GM19240 (cell line): ENCODE measurements around the gene CPNE5.

ENCODE experiments used
- DNase-seq: peaks from one replicate; pipeline ENCODE4 v3.0.0; 2011; ENCODE audit warnings: low spot score; ENCODE audit not compliant: insufficient read length

CPNE5 gene

DNA sequence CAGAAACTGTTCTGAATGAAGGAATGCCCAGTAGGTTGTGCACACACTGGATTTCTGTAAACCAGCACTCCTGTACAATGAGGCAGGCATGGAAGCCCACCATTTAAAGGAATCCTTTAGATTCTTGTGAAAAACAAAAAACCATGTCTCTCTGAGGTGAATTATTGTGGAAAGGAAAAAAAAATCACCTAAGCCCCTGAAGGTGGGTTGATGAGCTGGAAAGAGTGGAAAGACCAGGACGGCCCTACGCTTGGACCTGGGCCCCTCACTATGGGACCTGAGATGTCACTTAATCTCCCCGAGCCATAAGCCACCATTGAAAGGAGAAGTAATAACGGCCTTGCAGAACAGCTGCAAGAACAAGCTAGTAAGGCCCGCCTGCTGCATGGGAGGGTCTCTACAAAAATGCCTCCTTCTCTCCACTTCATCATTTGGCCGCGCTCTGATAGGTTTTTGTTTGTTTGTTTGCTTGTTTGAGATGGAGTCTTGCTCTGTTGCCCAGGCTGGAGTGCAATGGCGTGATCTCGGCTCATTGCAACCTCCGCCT lies 72.8 kb downstream of the CPNE5 start:
- DNase-seq = no peak

DNA sequence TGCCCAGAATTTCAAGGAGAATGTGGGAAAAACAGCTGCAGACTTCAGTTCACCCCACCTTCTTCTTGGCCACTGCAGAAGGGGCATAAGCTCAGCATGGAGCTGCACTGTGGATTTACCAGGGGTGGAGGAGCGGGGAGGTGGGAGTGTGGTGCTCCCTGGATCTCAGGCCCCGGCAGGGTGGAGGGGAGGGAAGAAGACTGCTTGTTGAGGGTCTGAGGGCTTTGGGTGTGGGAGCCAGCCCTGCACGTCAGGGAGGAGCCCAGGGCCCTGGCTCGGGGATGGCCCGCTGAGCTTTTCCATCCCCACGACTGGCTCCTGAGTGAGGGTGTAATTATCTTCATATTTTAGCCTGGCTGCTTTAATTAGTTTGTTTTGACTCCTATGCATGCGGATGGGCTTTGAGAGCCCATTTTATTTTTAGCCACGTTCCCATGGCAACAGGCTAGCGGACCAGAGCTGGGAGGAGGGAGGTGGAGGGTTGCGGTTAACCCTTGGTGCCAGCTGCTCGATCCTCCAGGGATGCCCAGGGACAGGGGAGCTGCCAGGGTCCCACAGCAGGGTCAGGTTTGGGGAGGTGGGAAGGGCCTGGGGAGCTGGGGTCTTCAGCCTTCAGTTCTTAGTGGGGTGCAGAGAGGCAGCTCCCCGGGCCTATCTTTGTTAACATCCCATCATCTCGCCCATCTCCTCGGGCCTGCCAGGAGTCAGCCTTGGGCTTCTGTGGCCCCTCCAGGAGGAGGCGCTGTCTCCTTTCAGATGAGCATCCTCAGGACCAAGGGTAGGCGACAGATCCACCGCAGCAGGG lies 73.4 kb downstream of the CPNE5 start:
- peak; percentile 83 for DNase-seq

DNA sequence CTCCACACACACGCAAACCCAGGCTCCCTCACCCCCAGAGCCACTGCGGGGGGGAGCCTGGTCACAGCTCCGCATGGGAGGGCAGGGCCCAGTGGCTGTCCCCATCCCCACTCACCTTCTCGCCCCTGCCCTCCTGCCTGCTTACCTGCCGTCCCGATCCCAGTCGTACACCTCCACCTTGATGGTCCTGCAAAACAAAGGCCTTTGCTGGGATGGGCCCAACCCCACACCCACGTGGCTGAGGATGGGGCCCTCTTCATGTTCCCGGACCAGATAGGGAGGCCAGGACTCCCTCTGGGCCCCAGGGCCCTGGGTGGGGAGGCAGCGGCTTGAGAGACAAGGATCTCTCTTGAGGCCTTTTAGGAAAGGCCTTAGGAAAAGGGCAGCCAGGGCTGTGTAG lies 74.1 kb downstream of the CPNE5 start:
- DNase-seq = no peak

DNA sequence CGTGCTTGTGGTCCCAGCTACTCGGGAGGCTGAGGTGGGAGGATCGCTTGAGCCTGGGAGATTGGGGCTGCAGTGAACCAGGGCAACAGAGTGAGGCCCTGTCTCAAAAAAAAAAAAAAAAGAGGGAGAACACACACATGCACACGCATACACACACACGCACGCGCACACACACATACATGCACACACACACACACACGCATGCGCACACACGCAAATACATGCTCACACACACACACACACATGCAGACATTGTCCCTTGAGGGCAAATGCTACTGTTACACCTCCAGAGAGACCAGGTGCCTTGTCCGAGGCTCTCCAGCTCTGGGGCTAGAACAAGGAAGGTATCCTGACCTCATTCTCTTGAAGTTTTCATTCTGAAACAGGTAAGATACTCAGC lies 77.1 kb downstream of the CPNE5 start:
- no peak for DNase-seq

- DNase-seq = no peak
These were observed 78.4 kb downstream of the CPNE5 start for GRCh38 chr6:36760685-36761435.

GRCh38 chr6:36759148-36759759 lies 80.0 kb downstream of the CPNE5 start:
- DNase-seq = peak; percentile 84

GRCh38 chr6:36758516-36759147 lies 80.6 kb downstream of the CPNE5 start:
- no peak for DNase-seq

GRCh38 chr6:36757943-36758508 lies 81.2 kb downstream of the CPNE5 start:
- DNase-seq = no peak

DNA sequence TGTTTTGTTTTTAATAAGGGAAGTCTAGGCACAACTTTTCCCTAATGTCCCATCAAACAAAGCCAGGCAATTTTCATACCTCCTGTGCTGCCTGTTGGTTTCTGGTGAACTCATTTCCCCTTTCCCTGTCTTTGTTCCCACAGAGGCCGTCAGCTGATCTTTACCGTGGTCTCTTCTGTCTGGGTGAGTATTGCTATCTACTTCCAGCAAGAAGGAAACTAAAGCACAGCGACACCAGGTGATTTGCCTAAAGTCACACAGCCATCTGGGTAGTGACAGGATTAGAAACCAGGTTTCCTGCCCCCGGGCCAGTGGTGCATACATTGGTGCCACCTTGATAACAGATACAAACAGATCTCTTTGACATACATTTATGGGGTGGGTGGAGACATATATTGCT lies 82.0 kb downstream of the CPNE5 start:
- DNase-seq = no peak

DNA sequence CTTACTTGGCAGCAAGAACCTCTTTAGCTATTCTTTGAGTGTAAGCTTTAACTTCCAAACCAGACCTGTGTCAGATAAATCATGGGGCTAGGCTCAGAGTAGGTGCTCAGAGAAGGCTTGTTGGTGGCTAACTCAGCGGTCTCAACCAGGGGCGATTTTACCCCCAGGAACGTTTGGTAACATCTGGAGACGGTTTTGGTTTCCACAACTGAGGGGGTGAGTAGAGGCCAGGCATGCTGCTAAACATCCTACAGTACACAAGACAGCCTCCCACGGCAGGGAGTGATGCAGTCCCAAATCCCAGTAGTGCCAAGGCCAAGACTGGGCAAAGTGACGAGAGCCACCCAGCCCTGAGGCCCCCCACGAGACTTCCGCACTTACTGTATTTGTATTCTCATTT lies 82.5 kb downstream of the CPNE5 start:
- DNase-seq = no peak

- peak; percentile 43 for DNase-seq
These were observed 83.6 kb downstream of the CPNE5 start for GRCh38 chr6:36755435-36756348.

GRCh38 chr6:36754582-36755434 lies 84.4 kb downstream of the CPNE5 start:
- DNase-seq = no peak

DNA sequence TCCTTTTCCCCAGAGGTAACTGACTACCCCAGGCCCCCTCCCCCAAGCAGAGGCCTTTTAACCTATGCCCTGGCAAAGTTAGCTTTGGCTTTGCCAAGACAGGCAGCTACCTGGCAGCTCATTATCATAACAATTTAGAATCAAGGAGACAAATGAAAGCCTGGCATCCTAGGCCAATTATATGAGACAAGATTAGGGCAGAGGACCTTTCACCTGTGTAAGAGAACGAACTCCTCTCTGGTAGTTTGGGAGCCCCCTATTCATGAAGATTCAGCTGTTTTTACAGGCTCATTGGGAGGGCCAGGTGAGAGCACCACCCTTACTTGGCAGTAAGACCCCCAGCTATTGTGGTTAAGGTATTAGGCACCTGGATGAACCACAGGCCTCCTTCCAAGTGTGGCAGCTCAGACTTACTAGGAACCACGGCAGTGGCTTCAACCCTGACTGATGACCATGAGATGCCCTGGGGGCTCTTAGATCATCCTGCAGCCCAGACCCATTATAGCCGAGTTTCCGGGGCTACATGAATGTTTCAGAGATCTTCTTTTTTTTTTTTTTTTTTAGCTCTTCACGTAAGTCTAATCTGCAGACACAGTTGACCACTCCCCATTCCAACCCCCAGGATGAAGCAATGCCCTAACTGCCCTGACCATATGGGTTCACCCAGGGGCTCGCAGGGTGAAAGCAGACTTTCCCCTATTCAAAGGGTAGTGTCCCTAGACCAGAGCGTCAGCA lies 85.4 kb downstream of the CPNE5 start:
- DNase-seq = no peak

DNA sequence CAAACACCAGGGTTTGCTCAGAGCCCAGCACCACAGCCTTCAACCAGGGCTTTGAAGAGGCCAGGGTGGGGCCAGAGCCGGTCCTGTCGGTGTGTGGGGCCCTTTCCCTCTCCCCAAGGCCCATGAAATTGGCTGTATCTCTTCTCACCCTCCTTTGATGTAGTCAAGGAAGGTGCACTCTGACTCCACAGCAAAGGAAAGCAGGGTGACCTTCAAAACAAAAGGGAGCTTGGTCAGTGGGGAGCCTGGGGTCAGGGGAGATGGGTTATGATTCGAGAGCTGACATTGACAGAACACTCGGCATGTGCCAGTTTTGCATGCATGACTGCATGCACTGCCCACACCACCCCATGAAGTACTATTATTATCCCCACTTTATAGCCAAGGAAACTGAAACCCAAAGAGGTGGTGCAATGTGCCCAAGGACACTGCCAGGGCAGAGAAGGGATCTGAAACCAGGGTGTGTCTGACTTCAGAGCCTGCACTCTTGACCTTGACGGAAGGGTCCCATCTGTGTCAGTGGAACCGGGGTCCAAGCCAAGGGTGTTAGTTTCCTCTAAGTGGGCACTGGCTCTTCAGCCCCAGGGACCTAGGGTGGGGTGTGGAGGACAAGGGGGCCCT lies 86.2 kb downstream of the CPNE5 start:
- DNase-seq = peak; percentile 50

DNA sequence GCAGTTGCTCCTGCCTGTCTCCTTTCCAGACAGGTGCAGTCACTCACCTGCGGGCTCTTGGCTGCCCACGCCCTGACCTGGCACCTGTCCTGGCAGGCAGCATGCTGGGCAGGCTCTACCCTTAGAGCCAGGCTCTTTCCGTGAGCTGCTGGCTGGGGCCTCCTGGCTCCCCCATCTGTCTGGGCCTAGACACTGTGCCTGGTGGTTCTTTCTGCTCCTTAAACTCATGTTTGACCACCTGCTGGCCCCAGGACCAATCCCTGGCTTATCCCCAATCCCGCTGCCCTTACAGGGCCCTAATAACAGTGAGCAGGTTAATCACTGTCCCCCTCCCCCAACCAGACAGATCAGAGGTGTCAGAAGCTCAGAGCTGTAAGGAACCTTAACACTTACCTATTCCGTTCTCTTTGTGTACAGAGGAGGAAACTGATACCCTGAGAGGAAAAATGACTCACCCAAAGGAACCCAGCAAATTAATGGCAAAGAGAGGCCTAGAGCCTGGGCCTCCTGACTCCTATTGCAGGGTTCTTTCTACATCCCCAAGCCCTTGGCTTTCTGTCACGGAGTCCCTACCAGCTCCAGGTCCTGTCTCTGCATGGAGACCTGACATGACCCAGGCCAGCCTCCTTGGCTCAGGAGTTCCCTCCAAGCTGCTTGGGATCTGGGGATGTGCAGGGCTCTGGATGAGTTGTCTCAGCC lies 86.9 kb downstream of the CPNE5 start:
- DNase-seq = no peak

DNA sequence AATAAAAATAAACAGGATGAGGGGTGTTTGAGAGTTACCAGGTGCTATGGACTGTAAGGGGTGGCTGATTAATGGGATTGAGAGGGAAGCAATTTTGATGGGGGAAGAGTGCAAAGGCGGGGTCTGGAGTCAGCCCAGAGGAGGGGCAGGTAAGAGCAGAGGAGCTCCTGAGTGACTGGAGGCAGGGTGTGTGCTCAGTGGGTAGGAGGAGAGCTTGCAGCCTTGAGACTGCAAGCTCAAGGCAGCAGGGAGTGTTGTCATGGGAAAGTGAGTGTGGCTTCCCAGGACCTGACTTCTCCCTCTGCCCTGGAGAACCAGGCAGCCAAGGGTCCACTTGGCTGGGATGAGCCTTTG lies 87.4 kb downstream of the CPNE5 start:
- no peak for DNase-seq

DNA sequence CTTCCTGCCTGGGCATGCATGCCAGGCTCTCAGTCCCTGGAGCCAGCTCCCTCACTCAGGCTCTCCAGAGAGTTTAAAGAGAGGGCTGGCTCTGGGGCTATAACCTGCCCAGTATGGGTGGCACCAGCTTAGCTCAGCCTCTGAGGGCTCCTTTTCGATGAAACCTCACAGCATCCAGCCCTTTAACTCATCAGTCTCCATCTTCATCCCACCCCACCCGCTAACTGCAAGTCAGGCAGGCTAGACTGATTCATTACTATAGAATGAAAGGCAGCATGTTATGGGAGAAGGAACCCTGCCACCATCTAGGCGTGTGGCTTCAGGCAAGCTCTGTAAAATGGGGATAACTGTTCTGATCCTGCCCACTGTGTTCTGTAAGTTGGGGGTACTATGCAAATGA lies 88.2 kb downstream of the CPNE5 start:
- no peak for DNase-seq
